PC-3 (cell line): ENCODE results near the gene MANEAL. TPM values are rescaled to one million over a fixed set of nuclear protein-coding genes. Genes with fewer than 3 reads are reported as not detected.

Experiments
- ATAC-seq: fragments of 200-7000 bp; cut with Tn5 transposase; 2 replicates; pipeline ENCODE4 v1.9.1; 2020; ENCODE audit warnings: mild to moderate bottlenecking, moderate library complexity
- BruUV-seq: library from RNA; stranded (reverse); fragments of 400-500 nt; replicated peaks from 2 replicates; lab custom pipeline; 2021; lab: Mats Ljungman, UMichigan
- CTCF ChIA-PET: fragments of 300-600 bp; sonication (Branson Sonifier 250); formaldehyde crosslinking; loops from one replicate; lab custom pipeline; 2022; ENCODE audit warnings: antibody characterized with exemption; lab: Charles Lee
- POLR2A ChIA-PET: fragments of 300-600 bp; sonication (Branson Sonifier 250); formaldehyde crosslinking; loops from one replicate; lab custom pipeline; 2022; ENCODE audit warnings: antibody characterized with exemption; ENCODE audit not compliant: unreplicated experiment; lab: Charles Lee
- DNase-seq: peaks from one replicate; pipeline ENCODE4 v3.0.0-alpha.2; 2015
- H2AFZ ChIP-seq: fragments of 300-600 bp; sonication (generic); 2 replicates; pipeline ENCODE4 v1.6.0; 2016; ENCODE audit warnings: antibody characterized with exemption, low read length
- H3F3A ChIP-seq: fragments of 300-600 bp; sonication (generic); one replicate; pipeline ENCODE4 v1.6.0; 2017; ENCODE audit warnings: antibody characterized with exemption, low read length, control low read depth, mild to moderate bottlenecking; ENCODE audit not compliant: unreplicated experiment
- H3K27ac ChIP-seq: fragments of 300-600 bp; sonication (generic); 2 replicates; pipeline ENCODE4 v1.5.1; 2016; ENCODE audit warnings: mild to moderate bottlenecking, low read length
- H3K27me3 ChIP-seq: fragments of 300-600 bp; sonication (generic); 2 replicates; pipeline ENCODE4 v1.6.1; 2016; ENCODE audit warnings: low read length, mixed read lengths
- H3K36me3 ChIP-seq: fragments of 300-600 bp; sonication (generic); 2 replicates; pipeline ENCODE4 v1.6.1; 2016; ENCODE audit warnings: low read depth, mixed run types, low read length, mixed read lengths
- H3K4me1 ChIP-seq: fragments of 300-600 bp; sonication (generic); 2 replicates; pipeline ENCODE4 v1.5.1; 2016; ENCODE audit warnings: low read length; ENCODE audit not compliant: insufficient read depth
- H3K4me2 ChIP-seq: fragments of 300-600 bp; sonication (generic); 2 replicates; pipeline ENCODE4 v1.6.0; 2016; ENCODE audit warnings: low read length
- H3K4me3 ChIP-seq: fragments of 300-600 bp; sonication (generic); 2 replicates; pipeline ENCODE4 v1.5.1; 2016; ENCODE audit warnings: mild to moderate bottlenecking, low read length, mixed read lengths
- H3K79me2 ChIP-seq: fragments of 300-600 bp; sonication (generic); 2 replicates; pipeline ENCODE4 v1.6.1; 2017; ENCODE audit warnings: low read length, mixed read lengths
- H3K9ac ChIP-seq: fragments of 300-600 bp; sonication (generic); 2 replicates; pipeline ENCODE4 v1.6.0; 2016; ENCODE audit warnings: mild to moderate bottlenecking, low read length
- H3K9me2 ChIP-seq: fragments of 300-600 bp; sonication (generic); replicated peaks from 2 replicates; pipeline ENCODE4 v1.6.1; 2016; ENCODE audit warnings: mixed run types, low read length, mixed read lengths
- H3K9me3 ChIP-seq: fragments of 300-600 bp; sonication (generic); 2 replicates; pipeline ENCODE4 v1.6.1; 2016; ENCODE audit warnings: low read length, mixed read lengths
- H4K20me1 ChIP-seq: fragments of 300-600 bp; sonication (generic); 2 replicates; pipeline ENCODE4 v1.6.1; 2016; ENCODE audit warnings: low read length, mixed read lengths
- EZH2 ChIP-seq: fragments of 300-600 bp; sonication (generic); IDR thresholded peaks from one replicate; pipeline ENCODE4 v1.6.1; 2017; ENCODE audit warnings: antibody characterized with exemption, mild to moderate bottlenecking, low read length; ENCODE audit not compliant: unreplicated experiment
- EZH2phosphoT487 ChIP-seq: fragments of 300-600 bp; sonication (generic); IDR thresholded peaks from 2 replicates; pipeline ENCODE4 v1.6.1; 2018; ENCODE audit warnings: mild to moderate bottlenecking, antibody characterized with exemption, low read length, borderline replicate concordance
- intact Hi-C: fragments of 100-400 bp; cut with micrococcal nuclease; formaldehyde crosslinking; loops from 2 replicates; pipeline ENCODE4 v1.9.0; 2023
- total RNA-seq: library from RNA; depleted of rRNA; stranded (reverse); fragments of >200 nt; gene quantifications from 2 replicates; pipeline ENCODE4 v1.2.3, GENCODE V29; 2014
- TF ChIP-seq, protein P1 (sequence below): fragments of 300-600 bp; sonication (generic); conservative IDR thresholded peaks from 2 replicates; pipeline ENCODE4 v1.5.1; 2017; ENCODE audit warnings: antibody characterized with exemption, low read depth, mild to moderate bottlenecking, low read length

MANEAL gene
- total RNA-seq, 1 experiment from 2014 or later = 47.6 TPM

GRCh38 chr1:37792943-37793686, 532 bp upstream of the MANEAL start:
- Histone ChIP-seq H3K4me3 (peak overlapping the region; percentile 50), H3K4me1 (peaks cover 15% of the 10 kb centered on the region), H3K9ac (no peak overlapping the region), H4K20me1 (0 out of 2 replicates have a peak, but pooled peaks cover 4% of the 10 kb centered on the region), H3K27ac (no peak overlapping the region), H3K79me2 (peaks cover 21% of the 10 kb centered on the region), H3K9me3 (no peaks in the 10 kb centered on the region), H3K4me2 (peak overlapping the region; percentile 71), H2AFZ (peak overlapping the region; percentile 61), H3K27me3 (no peaks in the 10 kb centered on the region), H3F3A (no peaks in the 10 kb centered on the region), H3K36me3 (peaks cover 5% of the 10 kb centered on the region; the same call in 1 of the 2 replicates), H3K9me2 (no peaks in the 10 kb centered on the region)
- DNase-seq (no peak), ATAC-seq (no peak)
- CTCF ChIA-PET = no interaction called here
- BruUV-seq = no TSS peak
- POLR2A ChIA-PET = no interaction called here
- TF ChIP-seq EZH2 = no peak
- TF ChIP-seq EZH2phosphoT487 = no peak
- TF ChIP-seq, protein P1, sequence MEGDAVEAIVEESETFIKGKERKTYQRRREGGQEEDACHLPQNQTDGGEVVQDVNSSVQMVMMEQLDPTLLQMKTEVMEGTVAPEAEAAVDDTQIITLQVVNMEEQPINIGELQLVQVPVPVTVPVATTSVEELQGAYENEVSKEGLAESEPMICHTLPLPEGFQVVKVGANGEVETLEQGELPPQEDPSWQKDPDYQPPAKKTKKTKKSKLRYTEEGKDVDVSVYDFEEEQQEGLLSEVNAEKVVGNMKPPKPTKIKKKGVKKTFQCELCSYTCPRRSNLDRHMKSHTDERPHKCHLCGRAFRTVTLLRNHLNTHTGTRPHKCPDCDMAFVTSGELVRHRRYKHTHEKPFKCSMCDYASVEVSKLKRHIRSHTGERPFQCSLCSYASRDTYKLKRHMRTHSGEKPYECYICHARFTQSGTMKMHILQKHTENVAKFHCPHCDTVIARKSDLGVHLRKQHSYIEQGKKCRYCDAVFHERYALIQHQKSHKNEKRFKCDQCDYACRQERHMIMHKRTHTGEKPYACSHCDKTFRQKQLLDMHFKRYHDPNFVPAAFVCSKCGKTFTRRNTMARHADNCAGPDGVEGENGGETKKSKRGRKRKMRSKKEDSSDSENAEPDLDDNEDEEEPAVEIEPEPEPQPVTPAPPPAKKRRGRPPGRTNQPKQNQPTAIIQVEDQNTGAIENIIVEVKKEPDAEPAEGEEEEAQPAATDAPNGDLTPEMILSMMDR = no peak
- intact Hi-C loops = no loop called here

DNA sequence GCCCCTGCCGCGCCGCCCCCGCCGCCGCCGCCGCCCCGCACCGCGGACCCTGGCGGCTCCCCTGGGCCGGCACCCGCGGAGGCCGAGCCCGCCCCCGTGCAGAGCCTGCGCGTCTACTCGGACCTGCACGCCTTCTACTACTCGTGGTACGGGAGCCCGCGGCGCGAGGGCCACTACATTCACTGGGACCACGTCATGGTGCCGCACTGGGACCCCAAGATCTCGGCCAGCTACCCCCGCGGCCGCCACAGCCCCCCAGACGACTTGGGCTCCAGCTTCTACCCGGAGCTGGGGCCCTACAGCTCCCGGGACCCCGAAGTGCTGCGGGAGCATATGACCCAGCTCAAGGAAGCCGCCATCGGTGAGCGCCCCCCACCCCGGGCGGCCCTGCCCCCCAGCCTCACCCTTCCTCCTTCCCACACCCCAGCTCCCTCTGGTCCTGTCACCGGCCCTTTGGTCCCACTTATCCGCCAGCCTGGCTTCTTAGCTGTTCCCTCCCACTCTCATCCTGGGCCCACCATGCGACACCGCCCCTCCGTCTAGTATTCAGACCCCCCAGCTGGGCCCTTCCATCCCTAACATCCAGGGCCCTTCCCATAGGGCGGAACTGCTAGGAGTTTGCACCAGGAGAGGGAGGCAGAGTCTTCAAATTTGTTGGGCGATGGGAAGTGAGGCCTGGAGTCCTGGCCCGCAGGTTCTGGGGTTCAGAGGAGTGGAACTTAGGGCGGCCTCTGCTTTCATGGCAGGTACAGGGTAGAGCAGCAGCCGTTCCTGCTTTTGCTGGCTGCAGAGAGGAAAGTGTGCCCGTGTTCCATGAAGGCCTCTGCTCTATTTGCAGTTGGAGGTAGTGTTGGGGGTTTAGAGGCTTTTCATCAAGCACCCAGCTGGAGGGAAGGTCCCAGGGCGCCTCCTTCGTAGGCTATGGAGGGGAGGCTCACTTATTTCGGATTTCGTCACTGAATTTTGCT, 1.0 kb downstream of the MANEAL start:
- Histone ChIP-seq H3K4me3 (peak overlapping the region; percentile 85), H2AFZ (peak overlapping the region; percentile 32; the same call in 1 of the 2 replicates), H3K9me2 (no peaks in the 10 kb centered on the region), H4K20me1 (0 out of 2 replicates have a peak, but pooled peaks cover 4% of the 10 kb centered on the region), H3K27me3 (no peaks in the 10 kb centered on the region), H3F3A (no peaks in the 10 kb centered on the region), H3K79me2 (peaks cover 21% of the 10 kb centered on the region), H3K36me3 (peaks cover 8% of the 10 kb centered on the region; the same call in 1 of the 2 replicates), H3K27ac (no peak overlapping the region), H3K4me2 (peak overlapping the region; percentile 89), H3K4me1 (peaks cover 15% of the 10 kb centered on the region), H3K9ac (peak overlapping the region; percentile 72), H3K9me3 (no peaks in the 10 kb centered on the region)
- BruUV-seq = no TSS peak
- ChIA-PET POLR2A (interaction anchor here (0.6 kb wide), 1 partner anchor 65 kb away, joined by 5 read pairs; no protein-coding TSS in a partner anchor), CTCF (no interaction called here)
- intact Hi-C loops = no loop called here
- TF ChIP-seq EZH2 (no peak), EZH2phosphoT487 (no peak)
- TF ChIP-seq, protein P1 = peak; percentile 38; the same call in 1 of the 2 replicates
- ATAC-seq (peak; percentile 59), DNase-seq (no peak)
